HEK293 (cell line): ENCODE measurements around the gene RAP1GAP.
A peak's percentile ranks its signal among the peaks of the same experiment; 100 is the strongest.

ENCODE experiments used
- CTCF ChIA-PET: fragments of 350-600 bp; formaldehyde crosslinking; extraction: SDS; loops from one replicate; lab custom pipeline; 2021; ENCODE audit warnings: antibody characterized with exemption; lab: Yijun Ruan, JAX
- POLR2A ChIA-PET: fragments of 300-600 bp; formaldehyde crosslinking; extraction: SDS; loops from one replicate; lab custom pipeline; 2020; ENCODE audit warnings: antibody characterized with exemption, inconsistent platforms; lab: Yijun Ruan, JAX
- H3K27ac ChIP-seq: fragments of 200-500 bp; sonication (Bioruptor generic); 2 replicates; pipeline ENCODE4 v1.5.1; 2014; ENCODE audit warnings: low read depth, low read length, control low read depth, inconsistent platforms; ENCODE audit errors: extremely low read depth
- H3K36me3 ChIP-seq, 2 experiments: fragments of 200-500 bp in 1 of 2; sonication (Bioruptor generic) in 1 of 2; 1 replicate in 1 of 2; 2 replicates in 1 of 2; pipeline ENCODE4 v1.5.1; 2014 to 2017; ENCODE audit warnings: inconsistent platforms in 2 of 2, low read length in 2 of 2; ENCODE audit not compliant: control insufficient read depth in 2 of 2, insufficient read depth in 1 of 2
- H3K4me1 ChIP-seq: fragments of 200-500 bp; sonication (Bioruptor generic); 2 replicates; pipeline ENCODE4 v1.5.1; 2014; ENCODE audit warnings: mild to moderate bottlenecking, low read length, inconsistent platforms; ENCODE audit not compliant: control insufficient read depth, insufficient read depth
- H3K4me3 ChIP-seq: 2 replicates; pipeline ENCODE4 v1.5.1; 2011; ENCODE audit warnings: low read depth, mild to moderate bottlenecking, control low read depth, low read length, moderate library complexity
- H3K9me3 ChIP-seq: fragments of 200-500 bp; sonication (Bioruptor generic); 2 replicates; pipeline ENCODE4 v1.5.1; 2014; ENCODE audit warnings: low read depth, low read length, inconsistent platforms; ENCODE audit not compliant: control insufficient read depth, insufficient read depth
- BCL11B ChIP-seq: fragments of 450-650 bp; formaldehyde crosslinking; IDR thresholded peaks from 2 replicates; pipeline ENCODE4 v1.5.1; 2016; ENCODE audit warnings: low read depth, missing biosample characterization, missing genetic modification characterization
- CTCF ChIP-seq: fragments of 450-650 bp; formaldehyde crosslinking; IDR thresholded peaks from 2 replicates; pipeline ENCODE4 v1.5.1; 2016; ENCODE audit warnings: missing biosample characterization, missing genetic modification characterization
- KLF17 ChIP-seq: fragments of 450-650 bp; formaldehyde crosslinking; IDR thresholded peaks from 2 replicates; pipeline ENCODE4 v1.5.1; 2016; ENCODE audit warnings: missing biosample characterization, missing genetic modification characterization
- KLF8 ChIP-seq: fragments of 450-650 bp; formaldehyde crosslinking; IDR thresholded peaks from 2 replicates; pipeline ENCODE4 v1.5.1; 2016; ENCODE audit warnings: missing biosample characterization, missing genetic modification characterization
- KLF9 ChIP-seq: fragments of 450-650 bp; formaldehyde crosslinking; IDR thresholded peaks from 2 replicates; pipeline ENCODE4 v1.5.1; 2016; ENCODE audit warnings: missing biosample characterization, missing genetic modification characterization, low read depth
- PRDM1 ChIP-seq: fragments of 450-650 bp; formaldehyde crosslinking; IDR thresholded peaks from 2 replicates; pipeline ENCODE4; 2016; ENCODE audit warnings: missing biosample characterization, missing genetic modification characterization
- SCRT1 ChIP-seq: fragments of 450-650 bp; formaldehyde crosslinking; IDR thresholded peaks from 2 replicates; pipeline ENCODE4 v1.5.1; 2016; ENCODE audit warnings: missing biosample characterization, missing genetic modification characterization, borderline replicate concordance
- SETDB1 ChIP-seq: IDR thresholded peaks from one replicate; pipeline ENCODE4 v1.6.1; 2017; ENCODE audit warnings: mild to moderate bottlenecking, low read length, moderate library complexity, mixed read lengths; ENCODE audit not compliant: insufficient read length
- YY1 ChIP-seq: fragments of 450-650 bp; formaldehyde crosslinking; IDR thresholded peaks from 2 replicates; pipeline ENCODE4 v1.5.1; 2018; ENCODE audit warnings: missing biosample characterization, missing genetic modification characterization
- ZBTB11 ChIP-seq: fragments of 450-650 bp; formaldehyde crosslinking; conservative IDR thresholded peaks from 2 replicates; pipeline ENCODE4 v1.5.1; 2016; ENCODE audit warnings: low read depth, missing biosample characterization, missing genetic modification characterization
- ZBTB17 ChIP-seq: fragments of 450-650 bp; formaldehyde crosslinking; IDR thresholded peaks from 2 replicates; pipeline ENCODE4 v1.5.1; 2016; ENCODE audit warnings: missing biosample characterization, missing genetic modification characterization
- ZBTB44 ChIP-seq: fragments of 450-650 bp; IDR thresholded peaks from 2 replicates; pipeline ENCODE4 v1.5.1; 2018; ENCODE audit warnings: missing biosample characterization, mild to moderate bottlenecking, missing genetic modification characterization
- ZBTB7A ChIP-seq: fragments of 450-650 bp; formaldehyde crosslinking; IDR thresholded peaks from 2 replicates; pipeline ENCODE4 v1.5.1; 2016; ENCODE audit warnings: low read depth, missing biosample characterization, missing genetic modification characterization
- ZEB2 ChIP-seq: fragments of 450-650 bp; formaldehyde crosslinking; IDR thresholded peaks from 2 replicates; pipeline ENCODE4 v1.5.1; 2016; ENCODE audit warnings: missing biosample characterization, missing genetic modification characterization
- ZNF121 ChIP-seq: fragments of 450-650 bp; formaldehyde crosslinking; IDR thresholded peaks from 2 replicates; pipeline ENCODE4 v1.5.1; 2016; ENCODE audit warnings: missing biosample characterization, missing genetic modification characterization
- ZNF140 ChIP-seq: fragments of 450-650 bp; formaldehyde crosslinking; IDR thresholded peaks from 2 replicates; pipeline ENCODE4 v1.5.1; 2016; ENCODE audit warnings: missing biosample characterization, missing genetic modification characterization
- ZNF175 ChIP-seq: fragments of 450-650 bp; formaldehyde crosslinking; IDR thresholded peaks from 2 replicates; pipeline ENCODE4 v1.5.1; 2016; ENCODE audit warnings: missing biosample characterization, missing genetic modification characterization
- ZNF24 ChIP-seq: fragments of 450-650 bp; formaldehyde crosslinking; IDR thresholded peaks from 2 replicates; pipeline ENCODE4 v1.5.1; 2016; ENCODE audit warnings: missing biosample characterization, missing genetic modification characterization
- ZNF362 ChIP-seq: fragments of 450-650 bp; formaldehyde crosslinking; IDR thresholded peaks from 2 replicates; pipeline ENCODE4 v1.5.1; 2016; ENCODE audit warnings: missing biosample characterization, missing genetic modification characterization
- ZNF366 ChIP-seq: fragments of 450-650 bp; formaldehyde crosslinking; conservative IDR thresholded peaks from 2 replicates; pipeline ENCODE4 v1.5.1; 2016; ENCODE audit warnings: missing biosample characterization, missing genetic modification characterization
- ZNF621 ChIP-seq: fragments of 450-650 bp; formaldehyde crosslinking; IDR thresholded peaks from 2 replicates; pipeline ENCODE4 v1.5.1; 2017; ENCODE audit warnings: missing biosample characterization, missing genetic modification characterization
- ZNF654 ChIP-seq: fragments of 450-650 bp; formaldehyde crosslinking; IDR thresholded peaks from 2 replicates; pipeline ENCODE4 v1.5.1; 2016; ENCODE audit warnings: low read depth, missing biosample characterization, missing genetic modification characterization
- ZNF664 ChIP-seq: fragments of 450-650 bp; formaldehyde crosslinking; IDR thresholded peaks from 2 replicates; pipeline ENCODE4 v1.5.1; 2016; ENCODE audit warnings: missing biosample characterization, missing genetic modification characterization
- ZSCAN18 ChIP-seq: fragments of 450-650 bp; formaldehyde crosslinking; IDR thresholded peaks from 2 replicates; pipeline ENCODE4 v1.5.1; 2016; ENCODE audit warnings: missing biosample characterization, missing genetic modification characterization
- ZSCAN23 ChIP-seq: fragments of 450-650 bp; formaldehyde crosslinking; IDR thresholded peaks from 2 replicates; pipeline ENCODE4 v1.5.1; 2016; ENCODE audit warnings: missing biosample characterization, missing genetic modification characterization
- ZSCAN30 ChIP-seq: fragments of 450-650 bp; IDR thresholded peaks from 2 replicates; pipeline ENCODE4 v1.5.1; 2018; ENCODE audit warnings: missing biosample characterization, mild to moderate bottlenecking, missing genetic modification characterization, moderate library complexity
- ZXDB ChIP-seq: fragments of 450-650 bp; formaldehyde crosslinking; IDR thresholded peaks from 2 replicates; pipeline ENCODE4 v1.5.1; 2016; ENCODE audit warnings: missing biosample characterization, missing genetic modification characterization

The RAP1GAP gene

GRCh38 chr1:21594935-21595897, 73.9 kb downstream of the RAP1GAP start:
- Histone ChIP-seq H3K4me1 (no peaks in the 10 kb centered on the region), H3K4me3 (no peak overlapping the region), H3K27ac (no peak overlapping the region), H3K36me3 (no peaks in the 10 kb centered on the region), H3K9me3 (no peaks in the 10 kb centered on the region)
- POLR2A ChIA-PET: no interaction called here
- CTCF ChIA-PET: interaction anchor here (0.6 to 2.4 kb wide), 23 partner anchors 15 to 1193 kb away, joined by 3 to 10 read pairs (median 4); no protein-coding TSS in a partner anchor
- TF ChIP-seq ZNF24 (tag by site-specific recombination) (0 out of 2 replicates have a peak, but pooled peaks have one; percentile 29), ZXDB (tag by site-specific recombination) (no peak), ZBTB17 (tag by site-specific recombination) (no peak), CTCF (peak; percentile 70), ZNF366 (tag by site-specific recombination) (peak; percentile 38), YY1 (no peak), ZNF175 (no peak), SETDB1 (no peak), ZSCAN18 (no peak), ZSCAN23 (tag by site-specific recombination) (no peak), ZBTB11 (tag by site-specific recombination) (no peak), ZNF654 (peak; percentile 80), ZBTB7A (no peak), ZSCAN30 (0 out of 2 replicates have a peak, but pooled peaks have one; percentile 29), SCRT1 (tag by site-specific recombination) (no peak), ZNF621 (no peak), ZNF362 (tag by site-specific recombination) (no peak), ZNF121 (peak; percentile 99), KLF8 (tag by site-specific recombination) (peak; percentile 23; the same call in 1 of the 2 replicates), ZNF664 (peak; percentile 100), PRDM1 (tag by site-specific recombination) (no peak), KLF9 (tag by site-specific recombination) (0 out of 2 replicates have a peak, but pooled peaks have one; percentile 16), ZNF140 (no peak), BCL11B (tag by site-specific recombination) (no peak), ZBTB44 (tag by site-specific recombination) (no peak), KLF17 (tag by site-specific recombination) (0 out of 2 replicates have a peak, but pooled peaks have one; percentile 18), ZEB2 (tag by site-specific recombination) (no peak)
